ENCODE measurements around the gene CYFIP1.

The CYFIP1 gene

GRCh38 chr15:22919171-22919570 is 61.0 kb downstream of the CYFIP1 start:
- no peak overlapping the region for H3K4me3 ChIP-seq (ENCODE audit: low read depth, low read length)
- no peak for TF ChIP-seq CTCF (conservative IDR thresholded peaks at IDR 0.05; ENCODE audit: low read depth, low read length)
- DNase-seq (ENCODE audit: low read depth), result no peak

- TF ChIP-seq CTCF (conservative IDR thresholded peaks at IDR 0.05; ENCODE audit: low read depth, low read length), result no peak
- H3K4me3 ChIP-seq (ENCODE audit: low read depth, low read length), result no peak overlapping the region
- DNase-seq (ENCODE audit: low read depth), result no peak
These were observed 61.5 kb downstream of the CYFIP1 start for GRCh38 chr15:22918596-22919140.

- TF ChIP-seq CTCF (conservative IDR thresholded peaks at IDR 0.05; ENCODE audit: low read depth, low read length), result no peak
- no peak overlapping the region for H3K4me3 ChIP-seq (ENCODE audit: low read depth, low read length)
- peak; percentile 32 for DNase-seq (ENCODE audit: low read depth)
These were observed 62.1 kb downstream of the CYFIP1 start for GRCh38 chr15:22918056-22918455.

- no peak overlapping the region for H3K4me3 ChIP-seq (ENCODE audit: low read depth, low read length)
- TF ChIP-seq CTCF (conservative IDR thresholded peaks at IDR 0.05; ENCODE audit: low read depth, low read length), result no peak
- no peak for DNase-seq (ENCODE audit: low read depth)
These were observed 62.6 kb downstream of the CYFIP1 start for GRCh38 chr15:22917556-22917955.

GRCh38 chr15:22916606-22917350 is 63.4 kb downstream of the CYFIP1 start:
- H3K4me3 ChIP-seq (ENCODE audit: low read depth, low read length), result no peak overlapping the region
- DNase-seq (ENCODE audit: low read depth), result no peak
- TF ChIP-seq CTCF (conservative IDR thresholded peaks at IDR 0.05; ENCODE audit: low read depth, low read length), result no peak

- no peak for TF ChIP-seq CTCF (conservative IDR thresholded peaks at IDR 0.05; ENCODE audit: low read depth, low read length)
- DNase-seq (ENCODE audit: low read depth), result no peak
- no peak overlapping the region for H3K4me3 ChIP-seq (ENCODE audit: low read depth, low read length)
These were observed 64.2 kb downstream of the CYFIP1 start for GRCh38 chr15:22915866-22916515.
